ENCODE data around the gene TRIM2. TPM values are rescaled to one million over a fixed set of nuclear protein-coding genes. Genes with fewer than 3 reads are reported as not detected.

The TRIM2 gene
- polyA plus RNA-seq, 1 of the 3 experiments (the other 2 are of a cell fraction), result 16.4 TPM

- H3K79me2 ChIP-seq (ENCODE audit: insufficient read depth), result peaks cover 34% of the 10 kb centered on the region
- no peak overlapping the region for H3K4me3 ChIP-seq (ENCODE audit: low read depth in 2 of 2, low read length in 1 of 2)
- no peaks in the 10 kb centered on the region for H3K9me2 ChIP-seq
- TF ChIP-seq USF1 (IDR thresholded peaks at IDR 0.05; ENCODE audit: borderline replicate concordance, low read depth), result no peak
- TF ChIP-seq GATA2 (CRISPR knock-in tag; IDR thresholded peaks at IDR 0.05), result peak; percentile 65
- peaks cover 0 to 2% of the 10 kb centered on the region in 2 experiments for H3K36me3 ChIP-seq (replicated peaks in 1 of 2; ENCODE audit: control insufficient read depth in 1 of 2, insufficient read depth in 2 of 2, low read length in 1 of 2)
- 80% methylated on average over 4 of the region's 4 CpGs for WGBS (ENCODE audit: low lambda C conversion rate)
- no peak overlapping the region for H2AFZ ChIP-seq (ENCODE audit: low read depth)
- H3K4me2 ChIP-seq, result no peak overlapping the region
- POLR2A ChIA-PET, result no interaction called here
- H3K27ac ChIP-seq (ENCODE audit: low read depth in 2 of 2, low read length in 1 of 2), result no peak overlapping the region
- H3F3A ChIP-seq (replicated peaks; ENCODE audit: insufficient read depth), result peaks cover 4% of the 10 kb centered on the region
- H3K4me1 ChIP-seq (ENCODE audit: control insufficient read depth in 1 of 2, insufficient read depth in 2 of 2, low read depth in 1 of 2, low read length in 1 of 2), result peaks cover 0 to 8% of the 10 kb centered on the region in 2 experiments; a peak in 2 of 4 replicates
- H3K9me3 ChIP-seq, result no peaks in the 10 kb centered on the region
- CTCF ChIA-PET, result interaction anchor here (0.9 to 2.0 kb wide), 2 partner anchors 205 to 226 kb away, joined by 3 to 12 read pairs; no protein-coding TSS in a partner anchor
- no peaks in the 10 kb centered on the region for H4K20me1 ChIP-seq (ENCODE audit: insufficient read depth)
- no peaks in the 10 kb centered on the region for H3K27me3 ChIP-seq (ENCODE audit: insufficient read depth)
- peak; percentile 8 for DNase-seq
- no peak overlapping the region for H3K9ac ChIP-seq
These were observed 143.8 kb downstream of the TRIM2 start for GRCh38 chr4:153348006-153348405.

GRCh38 chr4:153349206-153349805 is 145.1 kb downstream of the TRIM2 start:
- H4K20me1 ChIP-seq (ENCODE audit: insufficient read depth), result no peaks in the 10 kb centered on the region
- WGBS (ENCODE audit: low lambda C conversion rate), result 91% methylated on average over 1 of the region's 1 CpG
- H3K9me3 ChIP-seq, result no peaks in the 10 kb centered on the region
- no peaks in the 10 kb centered on the region for H3K9me2 ChIP-seq
- H3K4me3 ChIP-seq (ENCODE audit: low read depth in 2 of 2, low read length in 1 of 2), result no peak overlapping the region
- ChIA-PET POLR2A (no interaction called here), CTCF (interaction anchor here (1.3 to 2.0 kb wide), 2 partner anchors 182 to 225 kb away, joined by 3 to 12 read pairs; no protein-coding TSS in a partner anchor)
- H3K36me3 ChIP-seq (replicated peaks in 1 of 2; ENCODE audit: control insufficient read depth in 1 of 2, insufficient read depth in 2 of 2, low read length in 1 of 2), result peaks cover 0 to 2% of the 10 kb centered on the region in 2 experiments
- peaks cover 0 to 8% of the 10 kb centered on the region in 2 experiments; a peak in 2 of 4 replicates for H3K4me1 ChIP-seq (ENCODE audit: control insufficient read depth in 1 of 2, insufficient read depth in 2 of 2, low read depth in 1 of 2, low read length in 1 of 2)
- H2AFZ ChIP-seq (ENCODE audit: low read depth), result no peak overlapping the region
- no peak overlapping the region for H3K27ac ChIP-seq (ENCODE audit: low read depth in 2 of 2, low read length in 1 of 2)
- no peaks in the 10 kb centered on the region for H3F3A ChIP-seq (replicated peaks; ENCODE audit: insufficient read depth)
- H3K4me2 ChIP-seq, result no peak overlapping the region
- DNase-seq, result no peak
- H3K9ac ChIP-seq, result no peak overlapping the region
- no peaks in the 10 kb centered on the region for H3K27me3 ChIP-seq (ENCODE audit: insufficient read depth)
- peaks cover 34% of the 10 kb centered on the region for H3K79me2 ChIP-seq (ENCODE audit: insufficient read depth)
- no peak for TF ChIP-seq TCF12 (IDR thresholded peaks at IDR 0.05)
- no peak for TF ChIP-seq USF1 (IDR thresholded peaks at IDR 0.05; ENCODE audit: borderline replicate concordance, low read depth)
- TF ChIP-seq SMC3 (IDR thresholded peaks at IDR 0.05; ENCODE audit: low read depth, low read length), result no peak
- no peak for TF ChIP-seq IRF3 (IDR thresholded peaks at IDR 0.05; ENCODE audit: low read depth, low read length)

GRCh38 chr4:153362184-153362583 is 157.9 kb downstream of the TRIM2 start:
- H3K9ac ChIP-seq, result no peak overlapping the region
- no peaks in the 10 kb centered on the region for H3K9me3 ChIP-seq
- peaks cover 0 to 3% of the 10 kb centered on the region in 2 experiments; a peak in 1 of 4 replicates for H3K4me1 ChIP-seq (ENCODE audit: control insufficient read depth in 1 of 2, insufficient read depth in 2 of 2, low read depth in 1 of 2, low read length in 1 of 2)
- H3K4me3 ChIP-seq (ENCODE audit: low read depth in 2 of 2, low read length in 1 of 2), result no peak overlapping the region
- ChIA-PET POLR2A (interaction anchor here (1.5 kb wide), 1 partner anchor 103 kb away, joined by 5 read pairs; the partner anchor contains the start of gene TMEM131L), CTCF (interaction anchor here (1.3 kb wide), 1 partner anchor 181 kb away, joined by 4 read pairs; no protein-coding TSS in a partner anchor)
- no peak overlapping the region for H2AFZ ChIP-seq (ENCODE audit: low read depth)
- WGBS (ENCODE audit: low lambda C conversion rate), result 82% methylated on average over 3 of the region's 3 CpGs
- H3F3A ChIP-seq (replicated peaks; ENCODE audit: insufficient read depth), result no peaks in the 10 kb centered on the region
- no peak overlapping the region for H3K27ac ChIP-seq (ENCODE audit: low read depth in 2 of 2, low read length in 1 of 2)
- H3K4me2 ChIP-seq, result no peak overlapping the region
- no peaks in the 10 kb centered on the region for H4K20me1 ChIP-seq (ENCODE audit: insufficient read depth)
- H3K9me2 ChIP-seq, result no peaks in the 10 kb centered on the region
- peaks cover 2 to 4% of the 10 kb centered on the region in 2 experiments for H3K36me3 ChIP-seq (replicated peaks in 1 of 2; ENCODE audit: control insufficient read depth in 1 of 2, insufficient read depth in 2 of 2, low read length in 1 of 2)
- H3K27me3 ChIP-seq (ENCODE audit: insufficient read depth), result no peaks in the 10 kb centered on the region
- peak; percentile 21 for DNase-seq
- H3K79me2 ChIP-seq (ENCODE audit: insufficient read depth), result no peaks in the 10 kb centered on the region
- TF ChIP-seq PBX3 (IDR thresholded peaks at IDR 0.05) (no peak), TEAD4 (IDR thresholded peaks at IDR 0.05; ENCODE audit: borderline replicate concordance, insufficient read depth) (no peak), ZBTB33 (IDR thresholded peaks at IDR 0.05; ENCODE audit: borderline replicate concordance, low read depth) (no peak), FOXJ3 (CRISPR knock-in tag; IDR thresholded peaks at IDR 0.05) (no peak)
